ENCODE data around the gene RIOX2.

GRCh38 chr3:97972976-97973375 lies 745 bp upstream of the RIOX2 start:
- no peak for TF ChIP-seq POLR2AphosphoS5 (IDR thresholded peaks at IDR 0.05; ENCODE audit: low read depth)
- no peak for TF ChIP-seq CTCF (IDR thresholded peaks at IDR 0.05; ENCODE audit: insufficient read depth, low read length)
- TF ChIP-seq SPI1 (IDR thresholded peaks at IDR 0.05; ENCODE audit: borderline replicate concordance, low read depth): no peak
